GM18511 (cell line): ENCODE results near the gene LRRIQ1.
A peak's percentile ranks its signal among the peaks of the same experiment; 100 is the strongest.

Experiments used
- ATAC-seq: cut with Tn5 transposase; IDR thresholded peaks from one replicate; pipeline ENCODE4 v1.9.1; 2021; ENCODE audit warnings: mild to moderate bottlenecking, moderate library complexity; ENCODE audit not compliant: unreplicated experiment

Gene LRRIQ1

GRCh38 chr12:85059594-85059993 lies 23.4 kb downstream of the LRRIQ1 start:
- ATAC-seq: no peak

DNA sequence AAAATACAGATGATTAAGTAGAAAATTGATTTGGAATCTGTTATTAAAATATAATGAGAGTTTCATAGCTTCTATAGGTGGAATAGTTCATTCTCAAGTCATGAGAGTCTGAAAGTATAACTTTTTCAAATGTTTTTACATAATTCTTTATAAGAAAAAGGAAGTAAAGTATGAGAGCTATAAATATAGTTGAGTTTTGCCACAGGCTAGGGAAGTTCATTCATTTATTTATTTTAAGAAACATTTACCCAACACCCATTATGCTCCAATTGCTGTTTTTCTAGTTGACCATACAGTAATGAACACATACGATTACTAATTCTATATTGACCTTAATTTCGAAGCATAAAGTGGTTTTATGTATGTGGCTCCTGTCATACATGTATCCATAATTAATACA lies 24.8 kb downstream of the LRRIQ1 start:
- no peak for ATAC-seq

- ATAC-seq: no peak
Measured at GRCh38 chr12:85065837-85066482, 29.8 kb downstream of the LRRIQ1 start.

GRCh38 chr12:85072826-85073225 lies 36.7 kb downstream of the LRRIQ1 start:
- no peak for ATAC-seq

GRCh38 chr12:85076688-85077430 lies 40.7 kb downstream of the LRRIQ1 start:
- ATAC-seq: peak; percentile 79

DNA sequence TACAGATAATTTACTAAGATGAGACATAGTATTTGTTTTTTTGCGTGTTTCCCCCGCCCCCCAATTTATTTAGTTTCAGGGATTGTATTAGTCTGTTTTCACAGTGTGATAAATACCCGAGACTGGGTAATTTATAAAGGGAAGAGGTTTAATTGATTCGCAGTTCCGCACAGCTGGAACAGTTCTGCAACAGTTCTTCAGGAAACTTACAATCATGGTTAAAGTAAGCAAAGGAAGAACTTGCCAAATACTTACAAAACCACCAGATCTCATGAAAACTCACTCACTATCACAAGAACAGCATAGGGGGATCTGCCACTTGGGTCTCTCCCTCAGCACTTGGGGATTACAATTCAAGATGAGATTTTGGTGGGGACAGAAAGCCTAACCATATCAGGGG lies 48.9 kb downstream of the LRRIQ1 start:
- no peak for ATAC-seq

DNA sequence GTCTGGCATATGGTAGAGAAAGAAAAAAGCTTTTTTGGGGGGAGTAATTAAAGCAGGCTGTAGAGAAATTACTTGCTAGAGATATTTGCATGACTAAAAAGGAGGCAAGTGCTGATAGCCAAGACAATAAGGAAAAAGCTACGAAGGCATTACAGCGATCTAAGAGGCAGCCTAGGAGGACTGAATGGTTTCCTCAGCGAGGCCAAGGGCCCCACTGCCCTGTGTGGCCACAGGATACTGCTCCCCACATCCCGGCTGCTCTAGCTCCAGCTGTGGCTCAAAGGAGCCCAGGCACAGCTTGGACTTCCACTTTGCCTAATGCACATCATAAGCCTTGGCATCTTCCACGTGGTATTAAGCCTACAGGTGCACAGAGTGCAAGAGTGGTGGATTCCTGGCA lies 53.6 kb downstream of the LRRIQ1 start:
- ATAC-seq: no peak

DNA sequence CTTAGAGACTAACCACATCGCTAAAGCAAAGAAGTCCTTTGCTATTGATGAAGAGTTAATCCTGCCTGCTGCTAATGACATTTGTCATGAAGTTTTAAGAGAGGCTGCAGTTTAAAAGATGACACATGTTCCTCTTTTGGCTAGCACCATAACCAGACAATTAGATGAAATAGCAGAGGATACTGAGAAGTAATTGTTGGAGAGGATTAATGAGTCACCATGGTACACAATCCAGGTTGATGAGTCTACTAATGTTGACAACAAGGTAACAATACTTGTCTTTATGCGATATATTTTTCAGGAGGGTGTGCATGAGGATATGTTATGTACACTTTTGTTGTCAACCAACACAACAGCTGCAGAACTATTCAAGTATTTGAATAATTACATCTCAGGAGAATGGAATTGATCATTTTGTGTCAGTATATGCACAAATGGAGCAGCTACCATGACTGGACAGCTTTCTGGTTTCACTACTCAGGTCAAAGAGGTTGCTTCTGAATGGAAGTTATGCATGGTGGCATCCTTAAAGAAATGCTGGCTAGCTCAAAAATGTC lies 56.7 kb downstream of the LRRIQ1 start:
- no peak for ATAC-seq

DNA sequence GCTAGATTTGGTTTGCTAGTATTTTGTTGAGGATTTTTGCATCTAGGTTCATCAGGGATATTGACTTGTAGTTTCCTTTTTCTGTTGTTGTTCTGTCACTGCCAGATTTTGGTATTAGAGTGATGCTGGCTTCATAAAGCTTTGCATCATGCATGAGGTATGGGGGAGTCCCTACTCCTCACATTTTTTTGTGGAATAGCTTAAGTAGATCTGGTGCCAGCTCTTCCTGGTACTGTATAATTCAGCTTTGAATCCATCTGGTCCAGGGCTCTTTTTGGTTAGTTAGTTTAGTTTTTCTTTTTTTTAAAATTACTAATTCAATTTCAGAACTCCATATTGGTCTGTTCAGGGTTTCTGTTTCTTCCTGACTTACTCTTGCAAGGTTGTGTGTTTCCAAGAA lies 59.4 kb downstream of the LRRIQ1 start:
- no peak for ATAC-seq

DNA sequence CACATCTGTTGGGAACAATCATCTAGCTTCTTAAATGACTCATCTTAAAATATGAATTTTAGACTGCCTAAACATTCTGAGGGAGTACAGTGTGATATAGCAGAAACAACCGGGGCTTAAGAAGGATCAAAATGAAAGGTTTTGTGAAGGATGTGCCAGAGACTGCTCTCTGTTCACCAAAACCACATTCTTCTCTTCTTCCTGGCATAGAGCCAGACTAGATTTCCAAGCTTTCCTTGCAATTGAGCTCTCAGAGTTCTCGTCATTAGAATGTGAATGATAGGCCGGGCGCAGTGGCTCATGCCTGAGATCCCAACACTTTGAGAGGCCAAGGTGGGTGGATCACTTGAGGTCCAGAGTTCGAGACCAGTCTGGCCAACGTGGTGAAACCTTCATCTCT lies 94.5 kb downstream of the LRRIQ1 start:
- no peak for ATAC-seq

GRCh38 chr12:85138833-85139232 lies 102.7 kb downstream of the LRRIQ1 start:
- no peak for ATAC-seq

GRCh38 chr12:85147331-85147730 lies 111.2 kb downstream of the LRRIQ1 start:
- no peak for ATAC-seq

DNA sequence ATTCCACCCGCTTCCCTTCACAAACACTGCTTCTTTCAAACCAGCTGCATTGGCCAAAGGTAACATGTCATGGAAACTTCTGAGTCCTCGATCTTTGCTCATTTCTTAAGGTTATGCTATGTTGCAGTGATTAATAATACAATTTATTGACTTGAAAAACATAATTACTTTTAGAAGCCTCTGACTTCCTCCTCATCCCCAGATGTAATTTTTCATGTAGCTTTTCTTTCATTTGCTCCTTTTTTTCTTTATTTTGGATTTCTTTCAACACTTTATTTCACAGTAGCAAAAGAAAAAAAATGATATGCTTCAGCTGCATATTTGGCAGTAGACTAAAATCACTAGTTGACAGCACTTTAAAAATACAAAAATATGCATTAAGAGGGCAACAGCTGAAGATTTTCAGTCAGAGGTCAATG lies 116.2 kb downstream of the LRRIQ1 start:
- ATAC-seq: no peak

DNA sequence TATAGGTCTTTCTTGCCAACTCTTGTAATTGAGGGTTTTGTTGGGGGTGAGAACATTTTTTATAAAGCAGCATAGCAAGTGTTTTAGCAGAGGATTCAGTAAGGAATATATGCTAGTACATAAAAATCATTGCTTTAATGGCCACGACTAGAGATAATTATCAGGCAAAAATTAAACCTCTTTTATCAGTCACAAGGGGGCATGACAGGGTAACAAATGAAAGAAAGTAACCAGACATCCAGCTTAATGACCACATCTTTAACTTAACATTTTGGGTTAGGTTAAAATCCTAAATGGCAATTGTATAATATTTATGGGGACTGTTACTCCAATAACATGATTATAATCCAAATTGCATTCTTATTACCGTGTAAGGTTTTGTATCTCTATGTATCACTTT lies 119.6 kb downstream of the LRRIQ1 start:
- ATAC-seq: no peak

GRCh38 chr12:85156569-85156968 lies 120.4 kb downstream of the LRRIQ1 start:
- no peak for ATAC-seq

GRCh38 chr12:85157035-85157603 lies 121.0 kb downstream of the LRRIQ1 start:
- ATAC-seq: no peak

GRCh38 chr12:85163752-85164321 lies 127.7 kb downstream of the LRRIQ1 start:
- no peak for ATAC-seq

DNA sequence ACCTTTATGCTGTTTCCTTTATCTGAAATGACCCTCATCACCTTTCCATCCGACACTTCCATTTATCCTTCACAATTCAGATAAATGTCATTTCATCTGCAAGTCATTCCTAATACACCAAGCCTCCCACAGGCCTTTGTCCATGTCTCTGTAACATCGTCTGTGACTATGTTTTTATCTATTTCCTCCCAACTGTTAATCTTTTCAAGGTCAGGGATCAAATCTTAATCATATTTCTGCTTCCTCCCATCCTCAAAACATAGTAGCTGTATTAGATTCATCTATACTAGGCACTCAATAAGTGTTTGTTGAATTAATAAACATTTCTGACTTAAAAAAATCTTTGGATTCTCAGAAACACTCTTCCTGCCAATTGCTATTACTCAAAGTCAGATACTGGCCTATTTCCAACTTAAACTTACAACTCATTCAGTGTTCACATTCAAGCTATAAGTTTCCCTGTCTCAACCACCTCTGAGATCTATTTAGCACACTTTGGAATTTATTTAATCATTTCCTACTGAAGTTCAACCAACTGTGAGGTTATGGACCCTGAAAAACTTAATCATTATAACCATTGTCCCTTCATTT lies 143.6 kb downstream of the LRRIQ1 start:
- ATAC-seq: no peak

DNA sequence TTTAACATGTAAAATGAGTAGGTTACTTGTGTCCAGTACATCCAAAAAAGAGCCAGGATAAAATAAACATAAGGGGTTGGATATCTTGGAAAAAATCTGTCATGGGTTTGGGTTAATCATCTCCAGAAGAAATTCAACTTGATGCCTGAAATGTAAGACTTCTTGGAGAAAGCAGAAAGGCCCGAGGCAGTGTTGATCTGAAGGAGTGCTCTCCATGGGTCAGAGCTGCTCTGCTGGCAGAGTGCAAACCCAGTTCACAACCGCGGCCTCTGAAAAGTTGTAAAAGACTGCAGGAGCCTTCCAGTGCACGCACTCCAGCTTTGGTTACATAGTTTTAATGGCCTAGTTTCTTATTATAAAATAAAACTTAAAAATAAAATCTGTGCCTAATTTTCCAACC lies 146.5 kb downstream of the LRRIQ1 start:
- no peak for ATAC-seq

- ATAC-seq: no peak
Measured at GRCh38 chr12:85183855-85184254, 147.7 kb downstream of the LRRIQ1 start.

- ATAC-seq: no peak
Measured at GRCh38 chr12:85186236-85186635, 150.1 kb downstream of the LRRIQ1 start.
